ENCODE data around the gene SCP2D1. TPM values are rescaled to one million over a fixed set of nuclear protein-coding genes. Genes with fewer than 3 reads are reported as not detected.

Gene SCP2D1
- total and polyA plus RNA-seq, 2 of the 8 experiments (the other 6 are each of a cell fraction or from before 2014, with no cell fraction given): not detected

DNA sequence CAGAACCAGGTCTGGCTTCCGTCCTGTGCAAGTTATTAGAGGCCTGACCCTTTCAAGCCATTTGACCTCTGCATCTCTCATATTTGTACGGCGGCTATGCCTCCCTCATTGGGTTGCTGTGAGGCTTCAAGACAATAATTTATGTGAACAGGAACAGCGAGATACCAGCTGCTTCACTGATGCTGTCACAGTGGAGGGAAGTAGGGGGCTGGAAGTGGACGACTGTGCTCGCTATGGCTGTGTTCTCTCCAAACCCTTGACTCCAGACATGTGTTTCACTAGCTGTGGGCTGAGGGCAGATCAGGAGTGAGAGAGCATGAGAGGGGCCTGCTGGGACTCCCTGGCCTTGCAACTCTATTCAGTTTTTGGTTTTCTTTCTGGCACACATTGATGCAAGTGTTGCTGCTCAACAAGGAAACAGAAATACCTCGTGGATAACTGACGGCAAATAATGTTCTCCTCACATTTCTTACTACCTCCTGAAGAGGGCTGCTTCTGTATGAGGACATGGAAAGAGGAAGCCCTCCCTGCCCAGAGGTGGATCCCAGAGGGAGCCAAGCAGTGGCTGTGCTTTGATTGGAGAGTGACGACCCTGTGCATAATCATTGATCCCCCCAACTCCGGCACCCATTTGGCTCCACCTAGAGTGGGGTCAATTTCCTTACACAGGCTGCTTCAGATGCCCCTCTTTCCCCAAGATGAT lies 34.7 kb upstream of the SCP2D1 start:
- ChIA-PET POLR2A (ENCODE audit: partially characterized antibody) (no interaction called here), CTCF (ENCODE audit: partially characterized antibody) (interaction anchor here (1.0 to 1.7 kb wide), 7 partner anchors 10 to 146 kb away, joined by 3 to 4 read pairs (median 3); no protein-coding TSS in a partner anchor)
- Histone ChIP-seq H3K23ac (ENCODE audit: insufficient read length) (no peak overlapping the region), H3K36me3 (ENCODE audit: control insufficient read depth in 2 of 4, insufficient read depth in 4 of 4, low read length in 3 of 4) (no peaks in the 10 kb centered on the region), H2BK120ac (replicated peaks; ENCODE audit: low read depth, low read length) (no peak overlapping the region), H4K91ac (replicated peaks; ENCODE audit: insufficient read length, low read length) (no peak overlapping the region), H3K18ac (ENCODE audit: extremely low read depth, low read length) (no peak overlapping the region), H3K4ac (replicated peaks; ENCODE audit: insufficient read length, low read depth, low read length) (no peak overlapping the region), H3K4me3 (ENCODE audit: extremely low read depth in 1 of 4, insufficient read depth in 2 of 4, low read depth in 3 of 4, low read length in 4 of 4) (no peak overlapping the region), H2BK20ac (ENCODE audit: low read length) (no peak overlapping the region), H3K4me2 (ENCODE audit: insufficient read depth in 1 of 2, low read depth in 2 of 2, low read length in 2 of 2) (no peak overlapping the region; a peak in 1 of 4 replicates), H2BK12ac (ENCODE audit: low read depth, low read length) (no peak overlapping the region; the same call in 1 of the 2 replicates), H3K4me1 (replicated peaks in 1 of 4; ENCODE audit: control insufficient read depth in 3 of 4, insufficient read depth in 4 of 4, low read length in 3 of 4) (no peaks in the 10 kb centered on the region), H3K9ac (replicated peaks in 1 of 4; ENCODE audit: extremely low read depth in 1 of 4, low read depth in 3 of 4, low read length in 3 of 4) (no peak overlapping the region), H3K56ac (replicated peaks; ENCODE audit: insufficient read length, low read depth, low read length) (no peak overlapping the region), H4K5ac (ENCODE audit: insufficient read length, low read depth, low read length) (no peak overlapping the region), H4K8ac (ENCODE audit: extremely low read depth, insufficient read depth, low read length) (no peak overlapping the region), H3K14ac (ENCODE audit: insufficient read length) (no peak overlapping the region), H3K23me2 (ENCODE audit: low read depth, low read length) (no peaks in the 10 kb centered on the region), H3K27ac (ENCODE audit: low read depth, low read length) (no peak overlapping the region), H3K79me2 (ENCODE audit: control insufficient read depth in 1 of 2, insufficient read depth in 2 of 2, low read length in 2 of 2) (no peaks in the 10 kb centered on the region), H2AFZ (ENCODE audit: low read length) (peak overlapping the region; percentile 81; the same call in 1 of the 2 replicates), H4K20me1 (replicated peaks in 1 of 2; ENCODE audit: control insufficient read depth in 1 of 2, insufficient read depth in 2 of 2, low read length in 2 of 2) (no peaks in the 10 kb centered on the region), H3K9me3 (ENCODE audit: insufficient read depth in 2 of 2, low read depth in 1 of 2, low read length in 1 of 2) (no peaks in the 10 kb centered on the region), H2AK5ac (ENCODE audit: low read depth, low read length) (no peak overlapping the region), H2BK15ac (ENCODE audit: low read length) (no peak overlapping the region), H2BK5ac (ENCODE audit: low read depth, low read length) (no peak overlapping the region), H3K27me3 (replicated peaks in 1 of 4; ENCODE audit: control insufficient read depth in 3 of 4, extremely low read depth in 1 of 4, insufficient read depth in 3 of 4, low read length in 3 of 4) (no peaks in the 10 kb centered on the region), H3K79me1 (ENCODE audit: low read depth, low read length) (no peaks in the 10 kb centered on the region)
- WGBS, 2 experiments (ENCODE audit: extremely low coverage in 1 of 2, insufficient coverage in 1 of 2, insufficient read length in 1 of 2, insufficient replicate concordance in 2 of 2, low coverage in 1 of 2, low lambda C conversion rate in 2 of 2, missing lambda C conversion rate in 1 of 2): 87% methylated on average over 10 of the region's 10 CpGs; no CpG with 5 or more reads in 1 of the 2 experiments
- DNase-seq (ENCODE audit: low read depth in 1 of 2, low spot score in 2 of 2): peak in 1 of 2 experiments; percentile 17
- FAIRE-seq: no peak
- no peak for TF ChIP-seq TAF7 (optimal IDR thresholded peaks at IDR 0.05; ENCODE audit: borderline replicate concordance, low read depth, low read length)
- TF ChIP-seq, protein P1, sequence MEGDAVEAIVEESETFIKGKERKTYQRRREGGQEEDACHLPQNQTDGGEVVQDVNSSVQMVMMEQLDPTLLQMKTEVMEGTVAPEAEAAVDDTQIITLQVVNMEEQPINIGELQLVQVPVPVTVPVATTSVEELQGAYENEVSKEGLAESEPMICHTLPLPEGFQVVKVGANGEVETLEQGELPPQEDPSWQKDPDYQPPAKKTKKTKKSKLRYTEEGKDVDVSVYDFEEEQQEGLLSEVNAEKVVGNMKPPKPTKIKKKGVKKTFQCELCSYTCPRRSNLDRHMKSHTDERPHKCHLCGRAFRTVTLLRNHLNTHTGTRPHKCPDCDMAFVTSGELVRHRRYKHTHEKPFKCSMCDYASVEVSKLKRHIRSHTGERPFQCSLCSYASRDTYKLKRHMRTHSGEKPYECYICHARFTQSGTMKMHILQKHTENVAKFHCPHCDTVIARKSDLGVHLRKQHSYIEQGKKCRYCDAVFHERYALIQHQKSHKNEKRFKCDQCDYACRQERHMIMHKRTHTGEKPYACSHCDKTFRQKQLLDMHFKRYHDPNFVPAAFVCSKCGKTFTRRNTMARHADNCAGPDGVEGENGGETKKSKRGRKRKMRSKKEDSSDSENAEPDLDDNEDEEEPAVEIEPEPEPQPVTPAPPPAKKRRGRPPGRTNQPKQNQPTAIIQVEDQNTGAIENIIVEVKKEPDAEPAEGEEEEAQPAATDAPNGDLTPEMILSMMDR (IDR thresholded peaks at IDR 0.05; ENCODE audit: control extremely low read depth in 1 of 3, insufficient read depth in 1 of 3, low read depth in 1 of 3, low read length in 3 of 3): peak in 2 of 3 experiments; percentile 31 to 41; a peak in 2 of 4 replicates
- TF ChIP-seq GTF2F1 (IDR thresholded peaks at IDR 0.05; ENCODE audit: borderline replicate concordance, low read depth, low read length): no peak
- no peak for TF ChIP-seq CREB1 (IDR thresholded peaks at IDR 0.05)
- TF ChIP-seq EP300 (IDR thresholded peaks at IDR 0.05; ENCODE audit: borderline replicate concordance in 1 of 2, low read depth in 2 of 2, low read length in 2 of 2): no peak
- peak; percentile 50 to 65 for TF ChIP-seq RAD21 (IDR thresholded peaks at IDR 0.05 in 1 of 2, conservative IDR thresholded peaks at IDR 0.05 in 1 of 2; ENCODE audit: low read depth in 2 of 2, low read length in 2 of 2)
- no peak for TF ChIP-seq MAFK (IDR thresholded peaks at IDR 0.05; ENCODE audit: low read depth, low read length)
- no peak for TF ChIP-seq POU5F1 (IDR thresholded peaks at IDR 0.05; ENCODE audit: low read depth, low read length)
